ENCODE data around the gene LGI1.

DNA sequence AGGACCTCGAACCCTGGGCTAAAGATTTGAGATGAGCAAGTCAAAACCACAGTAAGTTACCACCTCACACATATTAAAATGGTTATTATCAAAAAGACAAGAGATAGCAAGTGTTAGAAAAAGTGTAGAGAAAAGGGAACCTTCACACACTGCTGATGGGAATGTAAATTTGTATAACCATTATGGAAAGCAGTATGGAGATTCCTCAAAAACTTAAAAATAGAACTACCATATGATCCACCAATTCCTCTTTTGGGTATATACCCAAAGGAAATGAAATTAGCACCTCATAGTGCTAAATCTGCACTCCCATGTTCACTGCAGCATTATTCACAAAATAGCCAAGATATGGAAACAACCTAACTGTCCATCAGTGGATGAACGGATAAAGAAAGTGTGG lies 34.6 kb upstream of the LGI1 start:
- TF ChIP-seq, protein P1, sequence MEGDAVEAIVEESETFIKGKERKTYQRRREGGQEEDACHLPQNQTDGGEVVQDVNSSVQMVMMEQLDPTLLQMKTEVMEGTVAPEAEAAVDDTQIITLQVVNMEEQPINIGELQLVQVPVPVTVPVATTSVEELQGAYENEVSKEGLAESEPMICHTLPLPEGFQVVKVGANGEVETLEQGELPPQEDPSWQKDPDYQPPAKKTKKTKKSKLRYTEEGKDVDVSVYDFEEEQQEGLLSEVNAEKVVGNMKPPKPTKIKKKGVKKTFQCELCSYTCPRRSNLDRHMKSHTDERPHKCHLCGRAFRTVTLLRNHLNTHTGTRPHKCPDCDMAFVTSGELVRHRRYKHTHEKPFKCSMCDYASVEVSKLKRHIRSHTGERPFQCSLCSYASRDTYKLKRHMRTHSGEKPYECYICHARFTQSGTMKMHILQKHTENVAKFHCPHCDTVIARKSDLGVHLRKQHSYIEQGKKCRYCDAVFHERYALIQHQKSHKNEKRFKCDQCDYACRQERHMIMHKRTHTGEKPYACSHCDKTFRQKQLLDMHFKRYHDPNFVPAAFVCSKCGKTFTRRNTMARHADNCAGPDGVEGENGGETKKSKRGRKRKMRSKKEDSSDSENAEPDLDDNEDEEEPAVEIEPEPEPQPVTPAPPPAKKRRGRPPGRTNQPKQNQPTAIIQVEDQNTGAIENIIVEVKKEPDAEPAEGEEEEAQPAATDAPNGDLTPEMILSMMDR (IDR thresholded peaks at IDR 0.05): no peak
- no peak for TF ChIP-seq POLR2AphosphoS5 (IDR thresholded peaks at IDR 0.05; ENCODE audit: low read depth, low read length)

Measured in Panc1 (cell line).